Measurements from ENCODE around the gene CIZ1. TPM values are rescaled to one million over a fixed set of nuclear protein-coding genes. Genes with fewer than 3 reads are reported as not detected.

Gene CIZ1
- total and polyA plus RNA-seq, 9 of the 15 experiments (the other 6 are each of a cell fraction or from before 2014, with no cell fraction given): 6.6 to 329 (median 87.8) TPM

GRCh38 chr9:128127568-128127989 is 63.8 kb downstream of the CIZ1 start, which contains the start of gene PTGES2 (continued):
- TF ChIP-seq FOXP4 (CRISPR knock-in tag; IDR thresholded peaks at IDR 0.05; ENCODE audit: borderline replicate concordance) (no peak), ZFP36 (IDR thresholded peaks at IDR 0.05; ENCODE audit: low read depth, low read length, partially characterized antibody) (no peak), ZNF57 (CRISPR knock-in tag; IDR thresholded peaks at IDR 0.05) (no peak), ZNF140 (CRISPR knock-in tag; IDR thresholded peaks at IDR 0.05) (no peak), CTBP1 (IDR thresholded peaks at IDR 0.05; ENCODE audit: borderline replicate concordance) (peak; percentile 73; the same call in 1 of the 2 replicates), ZNF780A (CRISPR knock-in tag; IDR thresholded peaks at IDR 0.05) (no peak), PML (IDR thresholded peaks at IDR 0.05; ENCODE audit: low read length) (peak; percentile 56; the same call in 1 of the 2 replicates), HMG20B (CRISPR knock-in tag; IDR thresholded peaks at IDR 0.05) (no peak), RFX5 (IDR thresholded peaks at IDR 0.05; ENCODE audit: low read depth, low read length) (no peak), ZKSCAN8 (CRISPR knock-in tag; IDR thresholded peaks at IDR 0.05) (no peak), NFE2L1 (tag; IDR thresholded peaks at IDR 0.05; ENCODE audit: borderline replicate concordance, low read depth) (no peak), POLR2AphosphoS5 (IDR thresholded peaks at IDR 0.05; ENCODE audit: control insufficient read depth, insufficient read depth, low read depth, low read length) (no peak; the same call in 1 of the 2 replicates), SMARCA5 (IDR thresholded peaks at IDR 0.05) (no peak), HNRNPL (IDR thresholded peaks at IDR 0.05; ENCODE audit: low read depth, low read length) (peak; percentile 74), NR3C1 (CRISPR knock-in tag; IDR thresholded peaks at IDR 0.05) (0 out of 2 replicates have a peak, but pooled peaks have one; percentile 12)
- TF ChIP-seq, protein P1, sequence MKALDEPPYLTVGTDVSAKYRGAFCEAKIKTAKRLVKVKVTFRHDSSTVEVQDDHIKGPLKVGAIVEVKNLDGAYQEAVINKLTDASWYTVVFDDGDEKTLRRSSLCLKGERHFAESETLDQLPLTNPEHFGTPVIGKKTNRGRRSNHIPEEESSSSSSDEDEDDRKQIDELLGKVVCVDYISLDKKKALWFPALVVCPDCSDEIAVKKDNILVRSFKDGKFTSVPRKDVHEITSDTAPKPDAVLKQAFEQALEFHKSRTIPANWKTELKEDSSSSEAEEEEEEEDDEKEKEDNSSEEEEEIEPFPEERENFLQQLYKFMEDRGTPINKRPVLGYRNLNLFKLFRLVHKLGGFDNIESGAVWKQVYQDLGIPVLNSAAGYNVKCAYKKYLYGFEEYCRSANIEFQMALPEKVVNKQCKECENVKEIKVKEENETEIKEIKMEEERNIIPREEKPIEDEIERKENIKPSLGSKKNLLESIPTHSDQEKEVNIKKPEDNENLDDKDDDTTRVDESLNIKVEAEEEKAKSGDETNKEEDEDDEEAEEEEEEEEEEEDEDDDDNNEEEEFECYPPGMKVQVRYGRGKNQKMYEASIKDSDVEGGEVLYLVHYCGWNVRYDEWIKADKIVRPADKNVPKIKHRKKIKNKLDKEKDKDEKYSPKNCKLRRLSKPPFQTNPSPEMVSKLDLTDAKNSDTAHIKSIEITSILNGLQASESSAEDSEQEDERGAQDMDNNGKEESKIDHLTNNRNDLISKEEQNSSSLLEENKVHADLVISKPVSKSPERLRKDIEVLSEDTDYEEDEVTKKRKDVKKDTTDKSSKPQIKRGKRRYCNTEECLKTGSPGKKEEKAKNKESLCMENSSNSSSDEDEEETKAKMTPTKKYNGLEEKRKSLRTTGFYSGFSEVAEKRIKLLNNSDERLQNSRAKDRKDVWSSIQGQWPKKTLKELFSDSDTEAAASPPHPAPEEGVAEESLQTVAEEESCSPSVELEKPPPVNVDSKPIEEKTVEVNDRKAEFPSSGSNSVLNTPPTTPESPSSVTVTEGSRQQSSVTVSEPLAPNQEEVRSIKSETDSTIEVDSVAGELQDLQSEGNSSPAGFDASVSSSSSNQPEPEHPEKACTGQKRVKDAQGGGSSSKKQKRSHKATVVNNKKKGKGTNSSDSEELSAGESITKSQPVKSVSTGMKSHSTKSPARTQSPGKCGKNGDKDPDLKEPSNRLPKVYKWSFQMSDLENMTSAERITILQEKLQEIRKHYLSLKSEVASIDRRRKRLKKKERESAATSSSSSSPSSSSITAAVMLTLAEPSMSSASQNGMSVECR (CRISPR knock-in tag; IDR thresholded peaks at IDR 0.05): peak; percentile 89
- TF ChIP-seq, protein P2, sequence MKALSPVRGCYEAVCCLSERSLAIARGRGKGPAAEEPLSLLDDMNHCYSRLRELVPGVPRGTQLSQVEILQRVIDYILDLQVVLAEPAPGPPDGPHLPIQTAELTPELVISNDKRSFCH (CRISPR knock-in tag; IDR thresholded peaks at IDR 0.05): no peak
- TF ChIP-seq, protein P2 (tag; IDR thresholded peaks at IDR 0.05): peak; percentile 72; the same call in 1 of the 2 replicates
- TF ChIP-seq, protein P3, sequence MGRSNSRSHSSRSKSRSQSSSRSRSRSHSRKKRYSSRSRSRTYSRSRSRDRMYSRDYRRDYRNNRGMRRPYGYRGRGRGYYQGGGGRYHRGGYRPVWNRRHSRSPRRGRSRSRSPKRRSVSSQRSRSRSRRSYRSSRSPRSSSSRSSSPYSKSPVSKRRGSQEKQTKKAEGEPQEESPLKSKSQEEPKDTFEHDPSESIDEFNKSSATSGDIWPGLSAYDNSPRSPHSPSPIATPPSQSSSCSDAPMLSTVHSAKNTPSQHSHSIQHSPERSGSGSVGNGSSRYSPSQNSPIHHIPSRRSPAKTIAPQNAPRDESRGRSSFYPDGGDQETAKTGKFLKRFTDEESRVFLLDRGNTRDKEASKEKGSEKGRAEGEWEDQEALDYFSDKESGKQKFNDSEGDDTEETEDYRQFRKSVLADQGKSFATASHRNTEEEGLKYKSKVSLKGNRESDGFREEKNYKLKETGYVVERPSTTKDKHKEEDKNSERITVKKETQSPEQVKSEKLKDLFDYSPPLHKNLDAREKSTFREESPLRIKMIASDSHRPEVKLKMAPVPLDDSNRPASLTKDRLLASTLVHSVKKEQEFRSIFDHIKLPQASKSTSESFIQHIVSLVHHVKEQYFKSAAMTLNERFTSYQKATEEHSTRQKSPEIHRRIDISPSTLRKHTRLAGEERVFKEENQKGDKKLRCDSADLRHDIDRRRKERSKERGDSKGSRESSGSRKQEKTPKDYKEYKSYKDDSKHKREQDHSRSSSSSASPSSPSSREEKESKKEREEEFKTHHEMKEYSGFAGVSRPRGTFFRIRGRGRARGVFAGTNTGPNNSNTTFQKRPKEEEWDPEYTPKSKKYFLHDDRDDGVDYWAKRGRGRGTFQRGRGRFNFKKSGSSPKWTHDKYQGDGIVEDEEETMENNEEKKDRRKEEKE (IDR thresholded peaks at IDR 0.05; ENCODE audit: borderline replicate concordance in 1 of 2, control insufficient read depth in 1 of 2, low read depth in 2 of 2, low read length in 1 of 2): no peak

Measured in K562 (cell line).